ENCODE results near the gene MEA1.

The MEA1 gene

GRCh38 chr6:42969431-42969830, 44.3 kb downstream of the MEA1 start:
- FAIRE-seq: no peak

DNA sequence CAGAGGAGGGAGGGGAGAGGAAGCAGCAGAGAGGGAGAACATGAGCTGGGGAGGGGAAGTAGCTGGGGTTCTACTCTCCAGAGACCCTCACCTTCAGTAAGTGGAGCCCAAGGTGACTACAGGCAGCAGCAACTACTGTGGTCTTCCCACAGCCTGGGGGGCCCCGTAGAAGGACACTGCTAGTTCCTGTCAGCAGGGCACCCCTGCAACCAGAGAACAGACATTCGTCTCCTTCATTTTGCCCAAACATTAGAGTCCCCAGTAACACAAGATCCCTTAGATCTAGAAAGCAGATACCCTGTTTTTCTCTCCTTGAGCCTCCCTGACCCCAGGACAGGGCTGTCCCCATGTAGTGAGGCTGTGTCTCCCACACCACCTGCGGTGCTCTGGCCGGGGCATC, 45.0 kb downstream of the MEA1 start:
- no peak for FAIRE-seq

GRCh38 chr6:42968126-42968701, 45.5 kb downstream of the MEA1 start:
- no peak for FAIRE-seq

GRCh38 chr6:42967228-42967627, 46.5 kb downstream of the MEA1 start:
- FAIRE-seq: no peak

DNA sequence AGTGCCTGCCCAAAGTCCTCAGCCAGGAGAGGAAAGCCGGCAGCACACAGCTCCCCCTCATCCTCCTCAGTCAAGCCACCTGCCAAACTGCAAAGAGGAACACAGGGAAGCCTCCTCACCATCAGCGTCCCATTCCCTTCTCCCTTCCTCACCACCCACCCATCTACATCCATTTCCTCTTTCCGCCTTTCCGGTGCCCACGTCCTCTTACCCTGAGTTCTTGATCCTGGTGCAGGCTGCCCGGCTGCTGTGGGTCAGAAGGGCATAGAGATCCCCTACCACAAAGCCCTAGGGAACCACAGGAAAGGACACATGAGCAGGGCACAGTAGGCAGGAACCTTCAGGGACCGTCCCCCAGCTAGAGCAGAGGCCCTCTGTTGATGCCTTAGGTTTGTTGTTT, 47.2 kb downstream of the MEA1 start:
- FAIRE-seq: no peak

- FAIRE-seq: no peak
Measured at GRCh38 chr6:42963855-42964605, 49.7 kb downstream of the MEA1 start.

DNA sequence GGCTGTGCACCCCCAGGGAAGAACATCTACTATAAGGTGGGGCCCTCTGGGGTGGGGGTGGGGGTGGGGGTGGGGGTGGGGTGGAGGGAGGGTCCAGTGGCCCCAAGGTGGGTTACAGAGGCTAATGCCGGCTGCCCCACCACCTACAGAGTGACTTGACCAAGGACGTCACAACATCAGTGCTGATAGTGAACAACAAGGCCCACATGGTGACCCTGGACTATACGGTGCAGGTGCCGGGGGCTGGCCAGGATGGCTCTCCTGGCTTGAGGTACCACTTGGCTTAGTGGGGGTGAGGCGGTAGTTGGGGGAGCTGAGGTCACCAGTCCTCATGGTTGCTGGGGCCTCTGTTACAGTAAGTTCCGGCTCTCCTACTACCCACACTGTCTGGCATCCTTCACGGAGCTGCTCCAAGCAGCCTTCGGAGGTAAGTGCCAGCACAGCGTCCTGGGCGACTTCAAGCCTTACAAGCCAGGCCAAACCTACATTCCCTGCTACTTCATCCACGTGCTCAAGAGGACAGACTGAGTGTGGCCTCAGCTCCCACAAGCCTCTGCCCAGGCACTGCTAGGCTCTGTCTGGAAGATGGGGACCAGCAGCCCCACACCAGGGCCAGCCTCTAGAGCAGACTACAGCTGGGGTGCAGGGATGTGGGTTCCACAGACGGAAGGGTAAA, 50.4 kb downstream of the MEA1 start:
- FAIRE-seq: no peak

DNA sequence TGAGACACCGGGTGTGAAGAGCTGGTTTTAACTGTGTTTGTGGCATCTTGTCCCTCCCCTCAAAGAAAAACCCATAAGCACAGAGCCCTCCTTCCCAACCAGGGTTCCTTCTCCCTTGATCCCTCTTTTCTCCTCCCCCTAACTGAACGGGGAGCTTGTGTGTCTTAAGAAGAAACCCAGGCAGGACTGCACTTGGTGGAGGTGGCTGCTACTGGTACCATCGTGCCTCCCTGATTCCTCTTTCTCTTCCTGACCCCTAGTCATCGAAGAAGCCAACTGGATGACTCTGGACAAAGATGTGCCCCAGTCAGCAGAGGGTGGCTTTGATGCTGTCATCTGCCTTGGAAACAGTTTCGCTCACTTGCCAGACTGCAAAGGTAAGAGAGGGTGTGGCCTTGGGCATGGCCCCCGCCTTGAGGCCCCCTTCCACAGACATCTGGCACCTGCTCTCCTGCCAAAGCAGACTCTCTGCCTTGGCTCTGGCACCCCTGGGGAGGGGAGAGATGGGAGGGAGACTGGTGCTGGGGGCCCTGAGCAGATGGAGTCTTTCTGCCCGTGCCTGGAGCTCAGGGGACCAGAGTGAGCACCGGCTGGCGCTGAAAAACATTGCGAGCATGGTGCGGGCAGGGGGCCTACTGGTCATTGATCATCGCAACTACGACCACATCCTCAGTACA, 51.1 kb downstream of the MEA1 start:
- FAIRE-seq: no peak

DNA sequence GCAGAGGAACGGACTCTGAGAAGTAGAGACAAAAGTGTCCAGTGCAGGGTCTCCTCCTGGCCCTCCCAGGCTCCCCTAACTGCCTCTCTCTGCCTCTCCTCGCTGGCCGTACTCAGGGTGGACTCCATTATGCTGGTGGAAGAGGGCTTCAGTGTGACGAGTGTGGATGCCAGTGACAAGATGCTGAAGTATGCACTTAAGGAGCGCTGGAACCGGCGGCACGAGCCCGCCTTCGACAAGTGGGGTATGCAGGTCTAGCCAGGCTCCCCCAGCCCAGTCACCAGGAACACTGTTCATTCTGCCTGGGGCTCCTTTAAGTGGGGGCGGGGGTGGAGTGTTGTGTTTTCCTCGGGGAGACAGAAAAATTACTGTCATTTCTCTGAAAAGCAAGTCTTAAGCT, 51.6 kb downstream of the MEA1 start:
- FAIRE-seq: no peak
